Lung (tissue), 12 donors: ENCODE measurements around the gene OLFM2. TPM values are rescaled to one million over a fixed set of nuclear protein-coding genes. Genes with fewer than 3 reads are reported as not detected.

Source experiments
- ATAC-seq: fragments of 200-7000 bp; cut with Tn5 transposase; one replicate; pipeline ENCODE4 v1.9.1; 2020; ENCODE audit warnings: moderate number of reproducible peaks; ENCODE audit not compliant: insufficient read depth, low FRiP score
- DNase-seq, 3 donors: peaks; one replicate each; pipeline ENCODE4 v3.0.0-alpha.2; 2013 to 2017
- H3K27ac ChIP-seq, 2 donors: one replicate each; pipeline ENCODE4 v1.5.1; 2013; ENCODE audit warnings: mild to moderate bottlenecking in 2 of 2, moderate library complexity in 2 of 2, control low read depth in 1 of 2, inconsistent platforms in 1 of 2, low read depth in 1 of 2, low read length in 1 of 2
- H3K27me3 ChIP-seq, 3 donors: one replicate each; pipeline ENCODE4 v1.5.1; 2013; ENCODE audit warnings: low read length in 2 of 3; ENCODE audit not compliant: control insufficient read depth in 3 of 3, insufficient read depth in 3 of 3
- H3K36me3 ChIP-seq, 4 donors: one replicate each; pipeline ENCODE4 v1.5.1; 2013; ENCODE audit warnings: low read length in 4 of 4, mild to moderate bottlenecking in 1 of 4, moderate library complexity in 1 of 4; ENCODE audit not compliant: control insufficient read depth in 4 of 4, insufficient read depth in 4 of 4
- H3K4me1 ChIP-seq, 5 donors: one replicate each; pipeline ENCODE4 v1.5.1; 2013; ENCODE audit warnings: low read length in 5 of 5, mild to moderate bottlenecking in 2 of 5, moderate library complexity in 1 of 5; ENCODE audit not compliant: control insufficient read depth in 5 of 5, insufficient read depth in 5 of 5
- H3K4me3 ChIP-seq: one replicate; pipeline ENCODE4 v1.5.1; 2013; ENCODE audit warnings: mild to moderate bottlenecking, control low read depth, moderate library complexity
- H3K9ac ChIP-seq, 2 donors: one replicate each; pipeline ENCODE4 v1.5.1; 2013; ENCODE audit warnings: low read length in 2 of 2, control low read depth in 1 of 2; ENCODE audit not compliant: insufficient read depth in 1 of 2
- H3K9me3 ChIP-seq, 4 donors: one replicate each; pipeline ENCODE4 v1.5.1; 2013; ENCODE audit warnings: low read length in 3 of 4, mild to moderate bottlenecking in 1 of 4, moderate library complexity in 1 of 4; ENCODE audit not compliant: control insufficient read depth in 4 of 4, insufficient read depth in 3 of 4
- CTCF ChIP-seq: IDR thresholded peaks from 2 replicates; pipeline ENCODE4 v1.5.1; 2012; ENCODE audit warnings: mild to moderate bottlenecking; ENCODE audit errors: control extremely low read depth, extremely low read depth
- whole genome bisulfite sequencing, 2 donors: extraction: QIAGEN DNeasy Blood & Tissue Kit; methylation state at CpG; one replicate each; pipeline ENCODE4 v1.1.7; 2013; 5-methylcytosine and 5-hydroxymethylcytosine counted together
- polyA plus RNA-seq, 2 donors: library from polyadenylated mRNA; stranded (reverse); fragments of 200-250 nt; gene quantifications; one replicate each; pipeline ENCODE4 v1.2.1, GENCODE V29; 2013
- total RNA-seq, 2 donors: library from RNA; depleted of rRNA in 1 of 2; stranded (reverse); fragments of >200 nt in 1 of 2; gene quantifications; one replicate each; pipeline ENCODE4 v1.2.1, GENCODE V29; 2014 to 2021
- donor health status: control.
- donor health status: control.
- donor health status: Bipolar disorder and iron deficiency.
- donor health status: healthy.
- donor health status: DM: yes; HTN: yes; CAD: no.

The OLFM2 gene
- total and polyA plus RNA-seq, 4 donors = 2.2 to 14.3 (median 8.8) TPM

GRCh38 chr19:9836021-9836420 is 100.3 kb downstream of the OLFM2 start:
- H3K4me3 ChIP-seq = peak overlapping the region; percentile 88
- no peaks in the 10 kb centered on the region for H3K9me3 ChIP-seq
- 6 to 9% methylated on average over 5 of the region's 5 CpGs for WGBS, 2 donors
- peaks cover 0 to 23% (median 6%) of the 10 kb centered on the region in 5 donors for H3K4me1 ChIP-seq
- ATAC-seq (no peak), DNase-seq (peak in 2 of 3 donors; percentile 41 to 45)
- H3K27ac ChIP-seq = no peak overlapping the region
- H3K9ac ChIP-seq = no peak overlapping the region
- TF ChIP-seq CTCF = no peak
- peaks cover 4 to 21% (median 11%) of the 10 kb centered on the region in 4 donors for H3K36me3 ChIP-seq
- no peaks in the 10 kb centered on the region for H3K27me3 ChIP-seq

- no peak for DNase-seq
- no peak for TF ChIP-seq CTCF
- Histone ChIP-seq H3K4me3 (peak overlapping the region; percentile 88), H3K27me3 (no peaks in the 10 kb centered on the region), H3K4me1 (peaks cover 0 to 23% (median 6%) of the 10 kb centered on the region in 5 donors), H3K9me3 (no peaks in the 10 kb centered on the region), H3K36me3 (peaks cover 0 to 17% (median 10%) of the 10 kb centered on the region in 4 donors), H3K9ac (no peak overlapping the region), H3K27ac (peak overlapping the region in 1 of 2 donors; percentile 24)
- ATAC-seq = no peak
- WGBS, 2 donors = 2 to 5% methylated on average over 18 to 28 of the region's 28 CpGs
These were observed 100.8 kb downstream of the OLFM2 start for GRCh38 chr19:9835507-9835949.

GRCh38 chr19:9834726-9835506 is 101.4 kb downstream of the OLFM2 start, which contains the start of gene PIN1:
TSS of gene PIN1 (plus strand) at chr19:9835318. CDS start at chr19:9835345, 27 bp downstream.
- H3K27ac ChIP-seq = peak within 1 kb of the TSS; percentile 72 to 80
- TF ChIP-seq CTCF = peak; percentile 70
- peaks cover 0 to 23% (median 6%) of the 10 kb centered on the region in 5 donors for H3K4me1 ChIP-seq
- H3K4me3 ChIP-seq = peak within 1 kb of the TSS; percentile 88
- ATAC-seq (peak; percentile 99), DNase-seq (peak; percentile 99 to 100 (median 100))
- H3K36me3 ChIP-seq = peaks cover 0 to 19% (median 12%) of the 10 kb centered on the region in 4 donors
- no peaks in the 10 kb centered on the region for H3K27me3 ChIP-seq
- no peak within 1 kb of the TSS for H3K9ac ChIP-seq
- no peaks in the 10 kb centered on the region for H3K9me3 ChIP-seq
- WGBS, 2 donors = 0 to 1% methylated on average over 51 to 73 of the region's 73 CpGs
